ENCODE measurements around the gene OR6Y1. TPM values are rescaled to one million over a fixed set of nuclear protein-coding genes. Genes with fewer than 3 reads are reported as not detected.

The OR6Y1 gene
- total RNA-seq, 1 donor from 2014 or later = not detected

DNA sequence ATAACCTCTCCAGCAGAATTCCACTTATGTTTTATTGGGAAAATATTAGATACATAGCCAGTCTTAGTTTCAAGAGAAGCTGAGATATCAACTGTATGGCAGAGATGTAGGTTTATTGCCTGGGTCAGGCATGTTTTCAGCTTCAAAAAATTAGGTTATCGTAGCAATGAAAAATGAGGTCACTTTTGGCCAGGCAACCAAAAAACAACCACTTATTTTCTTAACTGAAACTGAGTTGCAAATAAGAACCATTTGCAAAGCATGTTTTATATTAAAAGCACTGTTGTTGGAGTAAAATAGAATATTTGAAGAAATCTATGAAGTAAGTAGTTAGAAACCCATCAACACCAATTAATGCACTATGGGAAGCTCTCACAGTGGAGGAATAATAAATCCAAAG lies 5.5 kb upstream of the OR6Y1 start:
- no peaks in the 10 kb centered on the region for H3K4me1 Mint-ChIP-seq (ENCODE audit: low read depth, unreplicated experiment)
- H3K36me3 Mint-ChIP-seq (ENCODE audit: unreplicated experiment) = no peaks in the 10 kb centered on the region
- TF ChIP-seq, protein P1, sequence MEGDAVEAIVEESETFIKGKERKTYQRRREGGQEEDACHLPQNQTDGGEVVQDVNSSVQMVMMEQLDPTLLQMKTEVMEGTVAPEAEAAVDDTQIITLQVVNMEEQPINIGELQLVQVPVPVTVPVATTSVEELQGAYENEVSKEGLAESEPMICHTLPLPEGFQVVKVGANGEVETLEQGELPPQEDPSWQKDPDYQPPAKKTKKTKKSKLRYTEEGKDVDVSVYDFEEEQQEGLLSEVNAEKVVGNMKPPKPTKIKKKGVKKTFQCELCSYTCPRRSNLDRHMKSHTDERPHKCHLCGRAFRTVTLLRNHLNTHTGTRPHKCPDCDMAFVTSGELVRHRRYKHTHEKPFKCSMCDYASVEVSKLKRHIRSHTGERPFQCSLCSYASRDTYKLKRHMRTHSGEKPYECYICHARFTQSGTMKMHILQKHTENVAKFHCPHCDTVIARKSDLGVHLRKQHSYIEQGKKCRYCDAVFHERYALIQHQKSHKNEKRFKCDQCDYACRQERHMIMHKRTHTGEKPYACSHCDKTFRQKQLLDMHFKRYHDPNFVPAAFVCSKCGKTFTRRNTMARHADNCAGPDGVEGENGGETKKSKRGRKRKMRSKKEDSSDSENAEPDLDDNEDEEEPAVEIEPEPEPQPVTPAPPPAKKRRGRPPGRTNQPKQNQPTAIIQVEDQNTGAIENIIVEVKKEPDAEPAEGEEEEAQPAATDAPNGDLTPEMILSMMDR (IDR thresholded peaks at IDR 0.05; ENCODE audit: partially characterized antibody, unreplicated experiment) = no peak
- H3K27ac Mint-ChIP-seq (ENCODE audit: unreplicated experiment) = no peak overlapping the region
- no peak for DNase-seq
- H3K9me3 Mint-ChIP-seq (ENCODE audit: unreplicated experiment) = no peaks in the 10 kb centered on the region
- H3K27me3 Mint-ChIP-seq (ENCODE audit: unreplicated experiment) = no peaks in the 10 kb centered on the region
- H3K4me3 Mint-ChIP-seq (ENCODE audit: unreplicated experiment) = no peak overlapping the region

- Mint-ChIP-seq H3K9me3 (ENCODE audit: unreplicated experiment) (no peaks in the 10 kb centered on the region), H3K27ac (ENCODE audit: unreplicated experiment) (no peak overlapping the region), H3K4me1 (ENCODE audit: low read depth, unreplicated experiment) (peaks cover 4% of the 10 kb centered on the region), H3K4me3 (ENCODE audit: unreplicated experiment) (no peak overlapping the region), H3K36me3 (ENCODE audit: unreplicated experiment) (peaks cover under 1% of the 10 kb centered on the region), H3K27me3 (ENCODE audit: unreplicated experiment) (no peaks in the 10 kb centered on the region)
- TF ChIP-seq, protein P1 (IDR thresholded peaks at IDR 0.05; ENCODE audit: partially characterized antibody, unreplicated experiment) = no peak
- no peak for DNase-seq
These were observed 1.9 kb downstream of the OR6Y1 start for GRCh38 chr1:158552296-158552695.

- H3K27ac Mint-ChIP-seq (ENCODE audit: unreplicated experiment) = no peak overlapping the region
These were observed 6.7 kb downstream of the OR6Y1 start for GRCh38 chr1:158547533-158547932.

GRCh38 chr1:158537609-158538008 lies 16.6 kb downstream of the OR6Y1 start:
- no peaks in the 10 kb centered on the region for H3K36me3 Mint-ChIP-seq (ENCODE audit: unreplicated experiment)
- no peaks in the 10 kb centered on the region for H3K27me3 Mint-ChIP-seq (ENCODE audit: unreplicated experiment)
- no peak overlapping the region for H3K27ac Mint-ChIP-seq (ENCODE audit: unreplicated experiment)
- no peaks in the 10 kb centered on the region for H3K4me1 Mint-ChIP-seq (ENCODE audit: low read depth, unreplicated experiment)
- H3K4me3 Mint-ChIP-seq (ENCODE audit: unreplicated experiment) = no peak overlapping the region
- TF ChIP-seq, protein P1 (IDR thresholded peaks at IDR 0.05; ENCODE audit: partially characterized antibody, unreplicated experiment) = no peak
- DNase-seq = no peak
- no peaks in the 10 kb centered on the region for H3K9me3 Mint-ChIP-seq (ENCODE audit: unreplicated experiment)

More at GRCh38 chr1:158547533-158547932, 6.7 kb downstream of the OR6Y1 start:
- H3K27me3 Mint-ChIP-seq (ENCODE audit: unreplicated experiment) = no peaks in the 10 kb centered on the region
- no peak for DNase-seq
- H3K4me3 Mint-ChIP-seq (ENCODE audit: unreplicated experiment) = no peak overlapping the region
- peaks cover 1% of the 10 kb centered on the region for H3K9me3 Mint-ChIP-seq (ENCODE audit: unreplicated experiment)
- H3K36me3 Mint-ChIP-seq (ENCODE audit: unreplicated experiment) = peaks cover 4% of the 10 kb centered on the region
- TF ChIP-seq, protein P1 (IDR thresholded peaks at IDR 0.05; ENCODE audit: partially characterized antibody, unreplicated experiment) = no peak
- H3K4me1 Mint-ChIP-seq (ENCODE audit: low read depth, unreplicated experiment) = no peaks in the 10 kb centered on the region

GRCh38 chr1:158534496-158534895 lies 19.7 kb downstream of the OR6Y1 start:
- no peak for DNase-seq
- no peaks in the 10 kb centered on the region for H3K4me1 Mint-ChIP-seq (ENCODE audit: low read depth, unreplicated experiment)
- TF ChIP-seq, protein P1 (IDR thresholded peaks at IDR 0.05; ENCODE audit: partially characterized antibody, unreplicated experiment) = no peak
- H3K4me3 Mint-ChIP-seq (ENCODE audit: unreplicated experiment) = no peak overlapping the region
- no peak overlapping the region for H3K27ac Mint-ChIP-seq (ENCODE audit: unreplicated experiment)
- no peaks in the 10 kb centered on the region for H3K27me3 Mint-ChIP-seq (ENCODE audit: unreplicated experiment)
- peaks cover 2% of the 10 kb centered on the region for H3K9me3 Mint-ChIP-seq (ENCODE audit: unreplicated experiment)
- H3K36me3 Mint-ChIP-seq (ENCODE audit: unreplicated experiment) = no peaks in the 10 kb centered on the region

Data from glutamatergic neuron (in vitro differentiated cells).